ENCODE data around the gene ADAMTS12.

GRCh38 chr5:33513462-33514185 is 378.2 kb downstream of the ADAMTS12 start:
- TF ChIP-seq CTCF (conservative IDR thresholded peaks at IDR 0.05; ENCODE audit: low read length), result no peak
- no peak for TF ChIP-seq EZH2phosphoT487 (IDR thresholded peaks at IDR 0.05; ENCODE audit: borderline replicate concordance, low read depth, low read length)

All from OCI-LY7 (cell line).